Measurements from ENCODE around the gene MCOLN2. TPM values are rescaled to one million over a fixed set of nuclear protein-coding genes. Genes with fewer than 3 reads are reported as not detected.
"Not testable (repeated sequence)": the region's sequence is repeated elsewhere in the genome, so short reads cannot be mapped to it uniquely, and the experiment has no call there.

Gene MCOLN2
- total RNA-seq, 2 donors from 2014 or later, result 15.4 to 21.6 TPM

DNA sequence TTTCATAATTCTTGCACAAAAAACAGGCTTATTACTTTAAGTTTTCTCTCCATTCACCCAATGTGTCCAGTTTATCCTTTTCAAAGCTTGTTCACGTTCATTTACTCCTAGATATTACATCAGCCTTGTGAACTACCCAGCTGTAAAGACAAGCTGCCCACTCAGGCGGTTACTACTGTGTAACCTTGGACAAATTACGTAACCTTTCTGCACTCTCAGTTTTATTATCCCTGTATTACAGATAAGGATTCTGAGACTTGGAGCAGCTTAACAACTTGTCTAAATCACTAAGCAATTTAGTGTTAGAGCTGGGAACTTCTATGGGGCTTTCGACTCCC is 83.4 kb downstream of the MCOLN2 start:
- H3K27me3 ChIP-seq, result no peaks in the 10 kb centered on the region
- H3K9ac ChIP-seq (ENCODE audit: low read depth in 2 of 2, low read length in 2 of 2), result no peak overlapping the region
- H3K36me3 ChIP-seq, result no peaks in the 10 kb centered on the region
- intact Hi-C loops (cut with DNase I), result no loop called here
- TF ChIP-seq, protein P1, sequence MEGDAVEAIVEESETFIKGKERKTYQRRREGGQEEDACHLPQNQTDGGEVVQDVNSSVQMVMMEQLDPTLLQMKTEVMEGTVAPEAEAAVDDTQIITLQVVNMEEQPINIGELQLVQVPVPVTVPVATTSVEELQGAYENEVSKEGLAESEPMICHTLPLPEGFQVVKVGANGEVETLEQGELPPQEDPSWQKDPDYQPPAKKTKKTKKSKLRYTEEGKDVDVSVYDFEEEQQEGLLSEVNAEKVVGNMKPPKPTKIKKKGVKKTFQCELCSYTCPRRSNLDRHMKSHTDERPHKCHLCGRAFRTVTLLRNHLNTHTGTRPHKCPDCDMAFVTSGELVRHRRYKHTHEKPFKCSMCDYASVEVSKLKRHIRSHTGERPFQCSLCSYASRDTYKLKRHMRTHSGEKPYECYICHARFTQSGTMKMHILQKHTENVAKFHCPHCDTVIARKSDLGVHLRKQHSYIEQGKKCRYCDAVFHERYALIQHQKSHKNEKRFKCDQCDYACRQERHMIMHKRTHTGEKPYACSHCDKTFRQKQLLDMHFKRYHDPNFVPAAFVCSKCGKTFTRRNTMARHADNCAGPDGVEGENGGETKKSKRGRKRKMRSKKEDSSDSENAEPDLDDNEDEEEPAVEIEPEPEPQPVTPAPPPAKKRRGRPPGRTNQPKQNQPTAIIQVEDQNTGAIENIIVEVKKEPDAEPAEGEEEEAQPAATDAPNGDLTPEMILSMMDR (IDR thresholded peaks at IDR 0.05), result no peak
- no peak overlapping the region for H3K27ac ChIP-seq
- DNase-seq, result peak; percentile 43
- H3K9me3 ChIP-seq, result no peaks in the 10 kb centered on the region
- no peak overlapping the region for H3K4me3 ChIP-seq
- no peaks in the 10 kb centered on the region for H3K4me1 ChIP-seq

GRCh38 chr1:84912726-84913554 is 84.0 kb downstream of the MCOLN2 start:
- no peaks in the 10 kb centered on the region for H3K4me1 ChIP-seq
- no peak overlapping the region for H3K27ac ChIP-seq
- TF ChIP-seq, protein P1 (IDR thresholded peaks at IDR 0.05), result no peak
- H3K27me3 ChIP-seq, result no peaks in the 10 kb centered on the region
- no peaks in the 10 kb centered on the region for H3K9me3 ChIP-seq
- no peak overlapping the region for H3K4me3 ChIP-seq
- H3K36me3 ChIP-seq, result no peaks in the 10 kb centered on the region
- DNase-seq, result no peak
- no peak overlapping the region for H3K9ac ChIP-seq (ENCODE audit: low read depth in 2 of 2, low read length in 2 of 2)
- intact Hi-C loops (cut with DNase I), result no loop called here

GRCh38 chr1:84908746-84909464 is 88.0 kb downstream of the MCOLN2 start:
- DNase-seq; H3K27me3 ChIP-seq; H3K9ac ChIP-seq (ENCODE audit: low read depth in 2 of 2, low read length in 2 of 2); H3K36me3 ChIP-seq; intact Hi-C loops (cut with DNase I); H3K4me3 ChIP-seq; H3K9me3 ChIP-seq; H3K27ac ChIP-seq; H3K4me1 ChIP-seq: not testable (repeated sequence)

DNA sequence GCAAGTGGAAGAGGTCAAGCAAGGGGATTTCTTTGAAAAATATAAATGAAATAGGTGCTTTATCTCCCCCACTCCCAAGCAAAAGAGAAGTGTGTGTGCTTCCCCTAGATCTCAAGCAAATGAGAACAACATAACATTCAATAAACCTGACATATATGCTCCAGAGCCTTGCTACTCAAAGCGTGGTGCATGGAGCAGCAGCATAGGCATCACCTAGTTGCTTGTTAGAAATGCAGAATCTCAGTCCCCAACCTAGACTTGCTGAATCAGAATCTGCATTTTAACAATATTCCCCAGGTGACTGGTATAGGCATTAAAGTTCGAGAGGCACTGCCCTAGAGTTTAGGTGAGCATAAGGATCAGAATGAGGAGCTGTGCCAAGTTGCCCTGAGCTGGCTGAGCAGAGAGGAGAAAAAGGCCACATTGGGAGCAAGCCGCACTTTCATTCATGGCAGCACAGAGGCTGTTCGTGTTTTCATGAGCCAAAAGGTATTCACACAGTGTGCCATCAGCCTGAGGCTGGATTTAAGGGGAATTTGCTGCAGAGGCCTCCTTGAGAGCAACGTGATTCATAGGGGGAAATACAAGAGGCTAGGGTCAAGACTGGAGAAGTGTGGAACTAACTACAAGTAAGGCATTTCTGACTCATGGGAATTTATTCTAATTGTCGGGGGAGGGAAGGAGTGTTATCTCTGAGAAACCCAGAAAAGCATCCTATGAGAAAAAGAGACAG is 89.7 kb downstream of the MCOLN2 start:
- no peaks in the 10 kb centered on the region for H3K9me3 ChIP-seq
- intact Hi-C loops (cut with DNase I), result no loop called here
- H3K27ac ChIP-seq, result no peak overlapping the region
- no peak for DNase-seq
- no peak overlapping the region for H3K4me3 ChIP-seq
- TF ChIP-seq, protein P1 (IDR thresholded peaks at IDR 0.05), result no peak
- H3K36me3 ChIP-seq, result no peaks in the 10 kb centered on the region
- H3K27me3 ChIP-seq, result no peaks in the 10 kb centered on the region
- no peaks in the 10 kb centered on the region for H3K4me1 ChIP-seq
- no peak overlapping the region for H3K9ac ChIP-seq (ENCODE audit: low read depth in 2 of 2, low read length in 2 of 2)

DNA sequence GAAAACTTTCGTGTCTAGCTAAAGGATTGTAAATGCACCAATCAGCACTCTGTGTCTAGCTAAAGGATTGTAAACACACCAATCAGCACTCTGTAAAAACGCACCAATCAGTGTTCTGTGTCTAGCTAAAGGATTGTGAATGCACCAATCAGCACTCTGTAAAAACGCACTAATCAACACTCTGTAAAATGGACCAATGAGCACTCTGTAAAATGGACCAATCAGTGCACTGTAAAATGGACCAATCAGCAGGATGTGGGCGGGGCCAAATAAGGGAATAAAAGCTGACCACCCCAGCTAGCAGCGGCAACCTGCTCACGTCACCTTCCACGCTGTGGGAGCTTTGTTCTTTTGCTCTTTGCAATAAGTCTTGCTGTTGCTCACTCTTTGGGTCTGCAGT is 94.2 kb downstream of the MCOLN2 start:
- H3K27me3 ChIP-seq; H3K36me3 ChIP-seq; DNase-seq; H3K4me3 ChIP-seq; H3K4me1 ChIP-seq; H3K9ac ChIP-seq (ENCODE audit: low read depth in 2 of 2, low read length in 2 of 2); intact Hi-C loops (cut with DNase I); H3K9me3 ChIP-seq; H3K27ac ChIP-seq: not testable (repeated sequence)

DNA sequence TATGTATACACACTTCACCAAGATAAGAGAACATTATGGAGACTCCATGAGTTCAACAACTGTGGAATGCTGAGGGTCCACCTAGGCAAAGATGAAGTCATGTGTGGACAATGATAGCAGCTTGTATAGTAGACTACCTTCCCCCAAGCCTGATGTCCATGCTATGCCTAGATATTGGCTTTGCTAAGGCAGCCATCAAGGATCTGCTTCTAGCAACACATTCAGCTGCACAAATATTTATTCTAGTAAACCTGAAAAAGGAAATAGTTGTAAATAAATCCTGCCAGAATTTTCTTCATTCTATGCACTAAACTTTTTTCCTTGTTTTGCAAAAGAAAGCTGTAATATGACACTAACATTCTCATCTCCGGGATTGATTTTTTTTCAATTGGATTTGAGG is 96.9 kb downstream of the MCOLN2 start:
- no peak overlapping the region for H3K4me3 ChIP-seq
- no peaks in the 10 kb centered on the region for H3K27me3 ChIP-seq
- H3K4me1 ChIP-seq, result no peaks in the 10 kb centered on the region
- H3K27ac ChIP-seq, result no peak overlapping the region
- intact Hi-C loops (cut with DNase I), result no loop called here
- no peaks in the 10 kb centered on the region for H3K36me3 ChIP-seq
- H3K9ac ChIP-seq (ENCODE audit: low read depth in 2 of 2, low read length in 2 of 2), result no peak overlapping the region
- no peak for DNase-seq
- TF ChIP-seq, protein P1 (IDR thresholded peaks at IDR 0.05), result no peak
- H3K9me3 ChIP-seq, result no peaks in the 10 kb centered on the region
